Gastrocnemius medialis (tissue), 4 donors: ENCODE results near the gene ANXA2R.

Source experiments
- POLR2A ChIP-seq, 2 donors: fragments of 450-650 bp; IDR thresholded peaks; one replicate each; pipeline ENCODE4 v1.6.1; 2017; ENCODE audit warnings: antibody characterized with exemption in 2 of 2, mild to moderate bottlenecking in 2 of 2, moderate library complexity in 2 of 2
- TF ChIP-seq, protein P1 (sequence below), 5 experiments: fragments of 450-650 bp in 3 of 5; fragments of 200-600 bp in 2 of 5; sonication (generic) in 2 of 5; IDR thresholded peaks in 4 of 5; conservative IDR thresholded peaks in 1 of 5; 1 replicate in 4 of 5; 2 replicates in 1 of 5; pipeline ENCODE4 v1.5.1; 2016 to 2019; ENCODE audit warnings: antibody characterized with exemption in 5 of 5, mild to moderate bottlenecking in 3 of 5, moderate library complexity in 3 of 5

DNA sequence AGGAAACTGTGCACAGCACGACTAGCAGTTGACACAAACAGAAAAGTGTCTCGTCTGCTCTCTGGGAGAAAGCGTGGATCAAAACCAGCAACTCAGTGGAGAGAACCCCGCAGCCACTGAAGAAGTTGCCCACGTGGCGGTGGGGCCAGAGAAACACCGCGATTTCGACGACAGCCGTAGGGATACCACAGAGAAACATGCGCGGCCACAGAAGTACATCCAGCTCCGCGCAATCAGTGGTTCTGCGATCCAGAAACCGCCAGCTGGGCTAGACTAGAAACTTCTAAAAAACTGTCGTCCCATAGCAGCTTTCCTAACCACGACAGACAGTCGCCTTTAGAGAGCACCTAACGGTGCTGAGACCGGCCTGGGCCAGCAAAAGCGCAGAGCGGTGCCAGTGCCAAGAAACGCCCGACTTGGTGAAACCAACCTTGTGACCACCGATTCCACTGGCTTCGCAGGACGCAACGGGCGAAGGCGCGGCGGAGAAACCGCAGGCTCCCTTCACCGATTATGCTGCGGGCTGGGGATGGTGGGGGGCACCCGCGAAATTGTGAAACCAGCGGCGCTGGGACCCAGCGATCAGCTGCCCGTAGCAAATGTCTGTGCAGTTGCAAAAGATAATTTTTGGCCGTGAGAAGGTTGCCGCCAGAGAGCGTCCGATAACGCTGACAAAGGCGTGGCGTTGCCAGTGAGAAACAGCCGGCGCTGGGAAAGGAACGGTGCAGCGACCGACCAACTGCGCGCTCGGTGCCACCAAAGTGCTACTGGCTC, 2.7 kb upstream of the ANXA2R start:
- TF ChIP-seq, protein P1, sequence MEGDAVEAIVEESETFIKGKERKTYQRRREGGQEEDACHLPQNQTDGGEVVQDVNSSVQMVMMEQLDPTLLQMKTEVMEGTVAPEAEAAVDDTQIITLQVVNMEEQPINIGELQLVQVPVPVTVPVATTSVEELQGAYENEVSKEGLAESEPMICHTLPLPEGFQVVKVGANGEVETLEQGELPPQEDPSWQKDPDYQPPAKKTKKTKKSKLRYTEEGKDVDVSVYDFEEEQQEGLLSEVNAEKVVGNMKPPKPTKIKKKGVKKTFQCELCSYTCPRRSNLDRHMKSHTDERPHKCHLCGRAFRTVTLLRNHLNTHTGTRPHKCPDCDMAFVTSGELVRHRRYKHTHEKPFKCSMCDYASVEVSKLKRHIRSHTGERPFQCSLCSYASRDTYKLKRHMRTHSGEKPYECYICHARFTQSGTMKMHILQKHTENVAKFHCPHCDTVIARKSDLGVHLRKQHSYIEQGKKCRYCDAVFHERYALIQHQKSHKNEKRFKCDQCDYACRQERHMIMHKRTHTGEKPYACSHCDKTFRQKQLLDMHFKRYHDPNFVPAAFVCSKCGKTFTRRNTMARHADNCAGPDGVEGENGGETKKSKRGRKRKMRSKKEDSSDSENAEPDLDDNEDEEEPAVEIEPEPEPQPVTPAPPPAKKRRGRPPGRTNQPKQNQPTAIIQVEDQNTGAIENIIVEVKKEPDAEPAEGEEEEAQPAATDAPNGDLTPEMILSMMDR (IDR thresholded peaks at IDR 0.05 in 4 of 5, conservative IDR thresholded peaks at IDR 0.05 in 1 of 5): no peak
- peak; percentile 38 to 56 for TF ChIP-seq POLR2A (IDR thresholded peaks at IDR 0.05)
